ENCODE measurements around the gene MTOR. TPM values are rescaled to one million over a fixed set of nuclear protein-coding genes. Genes with fewer than 3 reads are reported as not detected.

Gene MTOR
- total and polyA plus RNA-seq, 2 experiments from 2014 or later: 10.6 to 30.7 TPM

DNA sequence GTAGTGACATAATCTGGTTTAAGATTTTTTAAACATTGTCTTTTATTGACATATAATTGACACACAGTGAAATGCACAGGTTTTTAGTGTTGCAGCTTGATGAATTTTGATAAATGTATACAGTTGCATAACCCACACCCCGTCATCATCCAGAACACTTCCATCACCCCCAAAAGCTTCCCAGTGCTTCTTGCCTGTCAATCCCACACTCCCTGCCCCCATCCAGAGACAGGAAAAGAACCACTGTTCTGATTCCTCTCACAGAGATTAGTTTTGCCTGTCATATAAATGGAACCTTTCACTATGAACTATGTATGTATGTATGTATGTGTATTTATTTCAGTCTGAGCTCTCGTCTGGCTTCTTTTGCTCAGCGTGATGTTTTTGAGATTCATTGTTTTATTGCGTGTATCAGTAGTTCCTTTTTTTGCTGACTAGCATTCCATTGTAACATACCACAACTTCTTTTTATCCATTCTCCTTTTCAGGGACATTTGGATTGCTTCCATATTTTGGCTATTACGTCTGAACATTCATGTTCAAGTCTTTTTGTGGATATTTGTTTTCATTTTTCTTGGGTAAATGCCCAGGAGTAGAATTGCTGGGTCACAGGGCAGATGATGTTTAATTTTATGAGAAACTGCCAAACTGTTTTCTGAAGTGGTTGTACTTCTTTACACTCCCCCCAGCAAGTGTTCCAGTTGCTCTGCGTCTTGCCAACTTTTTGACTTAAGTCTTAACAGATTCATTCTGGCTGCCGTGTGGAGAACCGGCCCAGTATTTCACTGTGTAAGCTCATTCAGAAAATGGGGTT lies 19.4 kb upstream of the MTOR start:
- TF ChIP-seq EZH2phosphoT487 (IDR thresholded peaks at IDR 0.05; ENCODE audit: insufficient read depth, low read depth) (no peak), EZH2 (IDR thresholded peaks at IDR 0.05; ENCODE audit: insufficient read depth, poor library complexity, severe bottlenecking) (no peak)

DNA sequence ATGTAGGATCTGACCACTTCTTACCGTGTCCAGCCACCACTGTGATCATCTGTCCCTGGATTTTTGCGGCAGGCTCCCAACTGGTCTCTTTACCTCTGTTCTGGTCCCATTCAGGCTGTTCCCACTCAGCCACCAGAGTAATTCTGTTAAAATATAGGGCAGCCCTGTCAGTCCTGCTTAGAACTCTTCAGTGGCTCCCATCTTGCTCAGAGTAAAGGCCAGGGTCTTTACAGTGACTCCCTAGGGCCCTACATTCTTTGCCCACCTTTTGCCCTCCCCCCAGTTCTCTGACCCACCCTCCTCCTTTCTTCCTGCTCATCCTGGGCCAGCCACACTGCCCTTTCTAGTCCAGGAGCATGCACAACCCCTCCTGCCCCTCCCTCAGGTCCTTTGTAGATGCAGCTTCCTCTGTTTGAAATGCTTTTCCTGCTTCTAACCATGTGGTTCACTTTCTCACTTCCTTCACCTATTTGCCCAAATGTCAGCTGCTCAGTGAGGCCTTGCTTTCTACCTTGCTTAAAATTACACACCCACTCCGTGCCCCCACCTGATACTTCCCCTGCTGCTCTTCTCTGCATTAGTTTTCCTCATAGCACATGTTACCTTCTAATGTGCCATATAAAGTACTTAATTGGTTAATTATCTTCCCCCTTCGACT lies 18.5 kb upstream of the MTOR start:
- TF ChIP-seq EZH2phosphoT487 (IDR thresholded peaks at IDR 0.05; ENCODE audit: insufficient read depth, low read depth) (no peak), EZH2 (IDR thresholded peaks at IDR 0.05; ENCODE audit: insufficient read depth, poor library complexity, severe bottlenecking) (no peak)
- 93% methylated on average over 4 of the region's 4 CpGs for WGBS, 2 experiments (ENCODE audit: low coverage in 1 of 2, low lambda C conversion rate in 2 of 2, missing lambda C conversion rate in 2 of 2)
- no peak overlapping the region for H3K4me2 ChIP-seq (ENCODE audit: unreplicated experiment)

More for the DNA sequence above, 19.4 kb upstream of the MTOR start:
- Histone ChIP-seq H3K27me3 (replicated peaks; ENCODE audit: insufficient read depth) (no peaks in the 10 kb centered on the region), H3K79me2 (ENCODE audit: insufficient read depth) (peaks cover 14% of the 10 kb centered on the region; the same call in 1 of the 2 replicates), H3F3A (ENCODE audit: insufficient read depth) (peaks cover 11% of the 10 kb centered on the region), H3K9me3 (ENCODE audit: low read depth) (no peaks in the 10 kb centered on the region), H3K9me2 (ENCODE audit: insufficient read depth) (no peaks in the 10 kb centered on the region), H3K4me2 (ENCODE audit: unreplicated experiment) (no peak overlapping the region), H2AFZ (no peak overlapping the region), H3K36me3 (ENCODE audit: low read depth) (no peaks in the 10 kb centered on the region), H3K9ac (no peak overlapping the region), H3K4me1 (ENCODE audit: insufficient read depth) (no peaks in the 10 kb centered on the region; the same call in 1 of the 2 replicates), H3K4me3 (no peak overlapping the region), H3K27ac (no peak overlapping the region), H4K20me1 (ENCODE audit: insufficient read depth) (no peaks in the 10 kb centered on the region)
- DNase-seq: peak; percentile 27
- in situ Hi-C loops (cut with MboI): no loop called here
- 51 to 54% methylated on average over 8 of the region's 8 CpGs for WGBS, 2 experiments (ENCODE audit: low coverage in 1 of 2, low lambda C conversion rate in 2 of 2, missing lambda C conversion rate in 2 of 2)

DNA sequence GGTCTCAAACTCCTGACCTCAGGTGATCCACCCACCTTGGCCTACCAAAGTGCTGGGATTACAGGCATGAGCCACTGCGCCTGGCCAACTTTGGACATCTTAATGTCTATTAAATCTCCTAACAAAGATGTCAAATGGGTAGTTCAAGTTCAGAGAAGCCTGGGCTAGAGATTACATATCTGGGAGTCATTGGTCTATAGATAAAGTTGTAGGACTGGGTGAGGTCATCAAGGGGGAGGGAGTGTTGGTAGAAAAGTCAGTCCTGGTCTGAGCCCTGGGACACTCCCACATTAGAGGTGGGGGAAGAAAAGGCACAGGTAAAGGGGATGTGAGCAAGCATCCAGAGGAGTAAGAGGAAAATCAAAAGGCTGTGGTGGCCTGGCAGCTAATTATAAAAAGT lies 17.3 kb upstream of the MTOR start:
- Histone ChIP-seq H3K4me2 (ENCODE audit: unreplicated experiment) (no peak overlapping the region), H3K27ac (no peak overlapping the region), H4K20me1 (ENCODE audit: insufficient read depth) (no peaks in the 10 kb centered on the region), H3K27me3 (replicated peaks; ENCODE audit: insufficient read depth) (no peaks in the 10 kb centered on the region), H3K9me3 (ENCODE audit: low read depth) (no peaks in the 10 kb centered on the region), H3K9ac (no peak overlapping the region), H3F3A (ENCODE audit: insufficient read depth) (peaks cover 11% of the 10 kb centered on the region), H3K4me3 (no peak overlapping the region), H3K79me2 (ENCODE audit: insufficient read depth) (peaks cover 34% of the 10 kb centered on the region), H3K36me3 (ENCODE audit: low read depth) (no peaks in the 10 kb centered on the region), H3K4me1 (ENCODE audit: insufficient read depth) (peaks cover 4% of the 10 kb centered on the region; the same call in 1 of the 2 replicates), H3K9me2 (ENCODE audit: insufficient read depth) (no peaks in the 10 kb centered on the region), H2AFZ (no peak overlapping the region)
- TF ChIP-seq EZH2phosphoT487 (IDR thresholded peaks at IDR 0.05; ENCODE audit: insufficient read depth, low read depth) (no peak), EZH2 (IDR thresholded peaks at IDR 0.05; ENCODE audit: insufficient read depth, poor library complexity, severe bottlenecking) (no peak)
- WGBS, 2 experiments (ENCODE audit: low coverage in 1 of 2, low lambda C conversion rate in 2 of 2, missing lambda C conversion rate in 2 of 2): 94 to 100% methylated on average over 1 of the region's 1 CpG
- in situ Hi-C loops (cut with MboI): no loop called here
- DNase-seq: no peak

More for the DNA sequence above, 18.5 kb upstream of the MTOR start:
- DNase-seq: no peak
- H3K9ac ChIP-seq: no peak overlapping the region
- H2AFZ ChIP-seq: no peak overlapping the region
- peaks cover 11% of the 10 kb centered on the region for H3F3A ChIP-seq (ENCODE audit: insufficient read depth)
- H4K20me1 ChIP-seq (ENCODE audit: insufficient read depth): no peaks in the 10 kb centered on the region
- H3K4me1 ChIP-seq (ENCODE audit: insufficient read depth): no peaks in the 10 kb centered on the region; the same call in 1 of the 2 replicates
- no peaks in the 10 kb centered on the region for H3K9me2 ChIP-seq (ENCODE audit: insufficient read depth)
- H3K27me3 ChIP-seq (replicated peaks; ENCODE audit: insufficient read depth): no peaks in the 10 kb centered on the region
- H3K27ac ChIP-seq: no peak overlapping the region
- no peaks in the 10 kb centered on the region for H3K9me3 ChIP-seq (ENCODE audit: low read depth)
- no peaks in the 10 kb centered on the region for H3K36me3 ChIP-seq (ENCODE audit: low read depth)
- peaks cover 22% of the 10 kb centered on the region; the same call in 1 of the 2 replicates for H3K79me2 ChIP-seq (ENCODE audit: insufficient read depth)
- in situ Hi-C loops (cut with MboI): no loop called here
- no peak overlapping the region for H3K4me3 ChIP-seq

DNA sequence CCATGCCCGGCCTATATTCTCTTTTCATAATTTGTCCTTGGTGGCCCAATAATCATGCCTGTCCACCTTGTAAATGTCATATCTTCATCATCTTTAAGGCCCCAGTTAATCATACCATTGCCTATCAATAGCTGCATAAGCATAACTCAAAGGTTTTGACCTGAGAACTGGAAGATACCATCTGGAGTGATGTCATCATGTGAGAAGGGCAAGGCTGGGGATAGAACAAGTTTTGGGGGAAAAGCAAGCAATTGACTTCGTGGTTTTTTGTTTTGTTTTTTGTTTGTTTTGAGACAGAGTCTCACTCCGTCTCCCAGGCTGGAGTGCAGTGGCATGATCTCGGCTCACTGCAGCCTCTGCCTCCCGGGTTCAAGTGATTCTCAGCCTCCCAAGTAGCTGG lies 16.8 kb upstream of the MTOR start:
- no peaks in the 10 kb centered on the region for H4K20me1 ChIP-seq (ENCODE audit: insufficient read depth)
- H3K4me3 ChIP-seq: no peak overlapping the region
- H3K9me3 ChIP-seq (ENCODE audit: low read depth): no peaks in the 10 kb centered on the region
- no peak overlapping the region for H3K9ac ChIP-seq
- peaks cover 39% of the 10 kb centered on the region for H3K79me2 ChIP-seq (ENCODE audit: insufficient read depth)
- in situ Hi-C loops (cut with MboI): no loop called here
- H3F3A ChIP-seq (ENCODE audit: insufficient read depth): peaks cover 11% of the 10 kb centered on the region
- H3K9me2 ChIP-seq (ENCODE audit: insufficient read depth): no peaks in the 10 kb centered on the region
- H3K4me2 ChIP-seq (ENCODE audit: unreplicated experiment): no peak overlapping the region
- H3K27me3 ChIP-seq (replicated peaks; ENCODE audit: insufficient read depth): no peaks in the 10 kb centered on the region
- 86 to 90% methylated on average over 5 of the region's 5 CpGs for WGBS, 2 experiments (ENCODE audit: low coverage in 1 of 2, low lambda C conversion rate in 2 of 2, missing lambda C conversion rate in 2 of 2)
- H2AFZ ChIP-seq: no peak overlapping the region
- TF ChIP-seq EZH2phosphoT487 (IDR thresholded peaks at IDR 0.05; ENCODE audit: insufficient read depth, low read depth) (no peak), EZH2 (IDR thresholded peaks at IDR 0.05; ENCODE audit: insufficient read depth, poor library complexity, severe bottlenecking) (no peak)
- no peak for DNase-seq
- H3K36me3 ChIP-seq (ENCODE audit: low read depth): no peaks in the 10 kb centered on the region
- peaks cover 8% of the 10 kb centered on the region; the same call in 1 of the 2 replicates for H3K4me1 ChIP-seq (ENCODE audit: insufficient read depth)
- no peak overlapping the region for H3K27ac ChIP-seq
